GM18951 (cell line): ENCODE results near the gene ATP13A2.
"Not testable (repeated sequence)": the region's sequence is repeated elsewhere in the genome, so short reads cannot be mapped to it uniquely, and the experiment has no call there.

Experiments used
- POLR2A ChIP-seq: IDR thresholded peaks from 4 replicates; pipeline ENCODE4 v1.6.1; 2011; ENCODE audit warnings: mild to moderate bottlenecking; ENCODE audit not compliant: insufficient read length, insufficient read depth; ENCODE audit errors: extremely low read depth
- in situ Hi-C: fragments of 300-500 bp; cut with MboI; formaldehyde crosslinking; loops from one replicate; pipeline ENCODE4 v1.12.0; 2022; ENCODE audit warnings: low sequenced_read_pairs, mixed read lengths, inconsistent platforms; ENCODE audit not compliant: unreplicated experiment

ATP13A2 gene

DNA sequence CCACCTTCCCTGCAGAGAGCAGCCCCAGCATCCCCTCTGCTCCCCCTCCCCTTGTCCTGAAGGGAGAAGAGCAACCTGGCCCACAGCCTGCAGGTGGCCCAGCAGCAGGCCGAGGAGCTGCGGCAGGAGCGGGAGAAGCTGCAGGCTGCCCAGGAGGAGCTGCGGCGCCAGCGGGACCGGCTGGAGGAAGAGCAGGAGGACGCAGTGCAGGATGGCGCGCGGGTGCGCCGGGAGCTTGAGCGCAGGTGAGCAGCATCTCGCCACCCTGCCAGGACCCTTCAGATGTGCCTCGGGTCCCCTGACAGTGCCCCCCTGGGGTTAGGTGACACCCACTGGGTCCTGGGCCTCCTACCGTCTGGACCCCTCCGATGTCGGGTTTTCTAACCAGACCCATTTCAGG is 67.7 kb downstream of the ATP13A2 start:
- TF ChIP-seq POLR2A, result no peak
- in situ Hi-C loops, result no loop called here

DNA sequence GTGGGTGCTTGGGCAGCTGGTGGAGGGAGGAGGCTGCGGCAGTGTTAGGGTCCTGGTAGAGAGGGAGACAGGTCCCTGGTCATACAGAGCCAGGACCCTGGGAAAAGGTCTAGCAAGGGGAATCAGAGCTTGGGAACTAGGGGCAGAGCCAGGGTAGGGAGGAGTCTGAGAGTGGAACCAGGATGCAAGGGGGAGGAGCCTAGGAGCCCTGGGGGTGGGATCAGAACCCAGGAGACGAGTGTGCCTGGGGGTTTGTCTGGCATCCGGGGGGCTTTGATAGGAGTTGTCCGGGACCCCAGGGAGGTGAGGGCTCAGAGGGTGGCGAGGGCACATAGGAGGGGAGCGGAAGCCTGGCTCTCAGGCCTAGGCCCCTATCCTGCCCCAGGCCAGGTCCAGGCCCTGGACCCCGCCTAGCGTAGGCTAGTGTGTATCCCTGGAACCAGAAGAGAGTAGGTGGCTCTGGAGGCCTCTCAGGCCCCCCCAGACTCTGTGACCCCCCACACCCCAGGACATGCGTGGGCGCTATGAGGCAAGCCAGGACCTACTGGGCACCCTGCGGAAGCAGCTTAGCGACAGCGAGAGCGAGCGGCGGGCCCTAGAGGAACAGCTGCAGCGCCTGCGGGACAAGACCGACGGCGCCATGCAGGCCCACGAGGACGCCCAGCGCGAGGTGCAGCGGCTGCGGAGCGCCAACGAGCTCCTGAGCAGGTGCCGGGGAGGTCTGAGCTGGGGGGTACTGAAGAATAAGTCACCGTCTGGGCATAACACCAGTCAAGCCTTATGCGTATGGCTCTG is 72.1 kb downstream of the ATP13A2 start:
- in situ Hi-C loops, result not testable (repeated sequence)

DNA sequence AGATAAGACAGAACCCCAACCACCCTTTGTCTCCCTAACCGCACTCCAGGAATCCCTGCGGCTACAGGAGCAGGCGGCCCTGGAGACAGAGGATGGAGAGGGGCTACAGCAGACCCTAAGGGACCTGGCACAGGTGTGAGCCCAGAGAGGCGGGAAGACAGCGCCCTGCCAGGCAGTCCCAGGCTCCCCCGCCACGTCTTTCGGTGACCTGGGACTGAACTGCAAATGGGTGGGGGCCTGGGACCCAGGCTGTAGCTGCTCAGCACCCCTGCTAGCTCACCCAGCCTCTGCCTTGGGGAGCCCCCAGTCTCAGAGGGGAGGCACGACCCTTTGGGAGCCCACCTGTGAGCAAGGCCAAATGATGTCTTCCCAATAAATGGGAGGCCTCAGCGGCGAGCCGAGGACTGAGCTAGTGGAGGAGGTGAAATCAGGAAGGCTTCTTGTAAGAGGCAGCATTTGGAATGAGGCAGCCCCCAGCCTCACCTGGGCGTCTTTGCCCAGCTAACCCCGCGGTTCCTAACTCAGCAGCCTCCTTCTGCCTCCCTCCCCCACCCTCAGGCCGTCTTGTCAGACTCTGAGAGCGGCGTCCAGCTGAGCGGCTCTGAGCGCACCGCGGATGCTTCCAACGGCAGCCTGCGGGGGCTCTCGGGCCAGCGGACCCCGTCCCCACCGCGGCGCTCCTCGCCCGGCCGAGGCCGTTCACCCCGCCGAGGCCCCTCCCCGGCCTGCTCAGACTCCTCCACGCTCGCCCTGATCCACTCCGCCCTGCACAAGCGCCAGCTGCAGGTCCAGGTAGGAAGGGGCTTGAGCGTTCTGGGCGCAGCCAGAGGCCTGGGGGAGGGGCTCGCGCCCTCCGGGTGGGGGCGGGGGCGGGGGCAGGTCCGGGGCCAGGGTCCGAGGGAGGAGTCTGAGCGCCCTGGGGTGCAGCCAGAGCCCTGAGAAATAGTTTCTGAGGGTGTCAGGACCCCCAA is 73.1 kb downstream of the ATP13A2 start:
- in situ Hi-C loops, result no loop called here
- TF ChIP-seq POLR2A, result no peak

DNA sequence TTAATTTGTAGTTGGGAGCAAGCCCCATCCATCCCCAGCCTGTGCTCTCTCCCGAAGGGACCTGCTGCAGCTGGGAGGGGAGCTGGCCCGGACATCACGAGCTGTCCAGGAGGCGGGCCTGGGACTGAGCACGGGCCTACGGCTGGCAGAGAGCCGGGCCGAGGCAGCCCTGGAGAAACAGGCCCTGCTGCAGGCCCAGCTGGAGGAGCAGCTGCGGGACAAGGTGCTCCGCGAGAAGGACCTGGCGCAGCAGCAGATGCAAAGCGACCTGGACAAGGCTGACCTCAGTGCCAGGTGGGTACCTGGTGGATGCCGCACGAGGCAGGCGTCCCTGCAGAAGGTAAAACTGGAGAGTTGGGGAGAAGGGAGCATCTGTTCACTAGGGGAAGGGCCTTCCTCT is 75.1 kb downstream of the ATP13A2 start:
- in situ Hi-C loops, result not testable (repeated sequence)
